CD8-positive, alpha-beta memory T cell (primary cell): Measurements from ENCODE around the gene PLSCR2. TPM values are rescaled to one million over a fixed set of nuclear protein-coding genes. Genes with fewer than 3 reads are reported as not detected.
"Not testable (repeated sequence)": the region's sequence is repeated elsewhere in the genome, so short reads cannot be mapped to it uniquely, and the experiment has no call there.

Experiments used
- CTCF ChIA-PET: fragments of 350-600 bp; sonication (Branson Sonifier 250); formaldehyde crosslinking; loops from one replicate; lab custom pipeline; 2021; ENCODE audit warnings: antibody characterized with exemption; lab: Charles Lee
- POLR2A ChIA-PET: fragments of 350-600 bp; sonication (Branson Sonifier 250); formaldehyde crosslinking; loops from one replicate; lab custom pipeline; 2021; ENCODE audit warnings: antibody characterized with exemption; lab: Charles Lee
- DNase-seq, 5 donors: peaks; one replicate each; pipeline versions ENCODE4 v3.0.0 to v3.0.0-alpha.2; 2020 to 2022; ENCODE audit warnings: mixed read lengths in 1 of 5
- H3K27ac ChIP-seq: one replicate; pipeline ENCODE4 v1.7.0; 2013; ENCODE audit warnings: low read depth, mild to moderate bottlenecking, low read length, moderate library complexity
- H3K27me3 ChIP-seq: 2 replicates; pipeline ENCODE4 v1.7.0; 2013; ENCODE audit warnings: low read length, mild to moderate bottlenecking; ENCODE audit not compliant: insufficient read depth, poor library complexity, severe bottlenecking
- H3K36me3 ChIP-seq: 2 replicates; pipeline ENCODE4 v1.7.0; 2013; ENCODE audit warnings: mild to moderate bottlenecking, low read length, moderate library complexity; ENCODE audit not compliant: insufficient read depth
- H3K4me1 ChIP-seq: 2 replicates; pipeline ENCODE4 v1.7.0; 2013; ENCODE audit warnings: mild to moderate bottlenecking, low read length, moderate library complexity; ENCODE audit not compliant: insufficient read depth
- H3K4me3 ChIP-seq: 2 replicates; pipeline ENCODE4 v1.7.0; 2013; ENCODE audit warnings: mild to moderate bottlenecking, low read length
- H3K9me3 ChIP-seq: 2 replicates; pipeline ENCODE4 v1.7.0; 2013; ENCODE audit warnings: mild to moderate bottlenecking, low read length
- H3K27ac Mint-ChIP-seq, 8 donors: one replicate each; pipeline ENCODE4 v1.8.0; 2020 to 2021; ENCODE audit warnings: mixed read lengths in 8 of 8, mild to moderate bottlenecking in 6 of 8, inconsistent platforms in 3 of 8, moderate library complexity in 3 of 8
- H3K27me3 Mint-ChIP-seq, 2 donors: one replicate each; pipeline ENCODE4 v1.8.0; 2020 to 2021; ENCODE audit warnings: mixed read lengths in 2 of 2, mild to moderate bottlenecking in 1 of 2, moderate library complexity in 1 of 2
- H3K36me3 Mint-ChIP-seq, 3 donors: one replicate each; pipeline ENCODE4 v1.8.0; 2020 to 2021; ENCODE audit warnings: mixed read lengths in 3 of 3, inconsistent platforms in 1 of 3, mild to moderate bottlenecking in 1 of 3
- H3K4me1 Mint-ChIP-seq, 3 donors: one replicate each; pipeline ENCODE4 v1.8.0; 2020 to 2021; ENCODE audit warnings: mixed read lengths in 3 of 3, inconsistent platforms in 1 of 3, mild to moderate bottlenecking in 1 of 3
- H3K4me3 Mint-ChIP-seq, 7 donors: one replicate each; pipeline ENCODE4 v1.8.0; 2020 to 2021; ENCODE audit warnings: mixed read lengths in 7 of 7, mild to moderate bottlenecking in 6 of 7, moderate library complexity in 4 of 7, inconsistent platforms in 2 of 7
- H3K9me3 Mint-ChIP-seq, 5 donors: one replicate each; pipeline ENCODE4 v1.8.0; 2020 to 2022; ENCODE audit warnings: mixed read lengths in 5 of 5, mild to moderate bottlenecking in 3 of 5, moderate library complexity in 2 of 5, inconsistent platforms in 1 of 5
- polyA plus RNA-seq: library from polyadenylated mRNA; unstranded; fragments of 300-500 nt; fragmentation: Illumina TruSeq; gene quantifications from one replicate; pipeline ENCODE4 v1.2.3, GENCODE V29; 2021
- total RNA-seq, 2 experiments: library from RNA; stranded (reverse); gene quantifications; one replicate each; pipeline ENCODE4 v1.2.3, GENCODE V29; 2021

PLSCR2 gene
- total and polyA plus RNA-seq, 3 experiments from 2014 or later = not detected

DNA sequence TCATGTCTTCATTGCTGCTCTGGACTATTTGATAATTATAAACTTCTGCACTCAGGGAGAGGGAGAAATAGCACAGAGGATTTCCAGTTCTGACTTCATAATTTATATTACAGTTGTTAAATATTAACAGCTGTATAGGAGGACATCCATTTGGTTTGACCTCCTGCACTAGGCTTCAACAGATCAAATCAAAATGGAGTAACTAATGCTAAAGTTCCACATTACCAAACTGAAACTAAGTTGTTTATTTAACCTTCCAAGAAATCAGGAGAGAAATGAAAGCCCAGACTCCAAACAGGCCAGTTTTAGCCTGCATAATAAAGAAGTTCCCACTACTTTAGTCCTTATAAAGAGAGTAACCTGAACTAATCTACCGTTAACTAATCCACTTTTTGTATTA lies 4.6 kb downstream of the PLSCR2 start:
- Histone ChIP-seq H3K27ac (no peak overlapping the region), H3K27me3 (no peaks in the 10 kb centered on the region), H3K4me3 (no peak overlapping the region), H3K36me3 (no peaks in the 10 kb centered on the region), H3K9me3 (no peaks in the 10 kb centered on the region), H3K4me1 (peaks cover under 1% of the 10 kb centered on the region)
- no peaks in the 10 kb centered on the region for H3K36me3 Mint-ChIP-seq
- peaks cover 4 to 18% (median 8%) of the 10 kb centered on the region in 3 donors for H3K4me1 Mint-ChIP-seq
- no peaks in the 10 kb centered on the region for H3K9me3 Mint-ChIP-seq
- H3K27me3 Mint-ChIP-seq = no peaks in the 10 kb centered on the region
- ChIA-PET POLR2A (no interaction called here), CTCF (no interaction called here)
- no peak overlapping the region for H3K27ac Mint-ChIP-seq
- DNase-seq = no peak
- no peak overlapping the region for H3K4me3 Mint-ChIP-seq

- DNase-seq = no peak
- Mint-ChIP-seq H3K36me3 (no peaks in the 10 kb centered on the region), H3K27ac (no peak overlapping the region), H3K27me3 (no peaks in the 10 kb centered on the region), H3K4me1 (peaks cover 4 to 17% (median 10%) of the 10 kb centered on the region in 3 donors), H3K9me3 (no peaks in the 10 kb centered on the region), H3K4me3 (no peak overlapping the region)
- POLR2A ChIA-PET = no interaction called here
- H3K27ac ChIP-seq = no peak overlapping the region
- no peak overlapping the region for H3K4me3 ChIP-seq
- no peaks in the 10 kb centered on the region for H3K36me3 ChIP-seq
- no peaks in the 10 kb centered on the region for H3K9me3 ChIP-seq
- CTCF ChIA-PET = no interaction called here
- no peaks in the 10 kb centered on the region for H3K4me1 ChIP-seq
- H3K27me3 ChIP-seq = no peaks in the 10 kb centered on the region
These were observed 5.3 kb downstream of the PLSCR2 start for GRCh38 chr3:146464005-146464595.

DNA sequence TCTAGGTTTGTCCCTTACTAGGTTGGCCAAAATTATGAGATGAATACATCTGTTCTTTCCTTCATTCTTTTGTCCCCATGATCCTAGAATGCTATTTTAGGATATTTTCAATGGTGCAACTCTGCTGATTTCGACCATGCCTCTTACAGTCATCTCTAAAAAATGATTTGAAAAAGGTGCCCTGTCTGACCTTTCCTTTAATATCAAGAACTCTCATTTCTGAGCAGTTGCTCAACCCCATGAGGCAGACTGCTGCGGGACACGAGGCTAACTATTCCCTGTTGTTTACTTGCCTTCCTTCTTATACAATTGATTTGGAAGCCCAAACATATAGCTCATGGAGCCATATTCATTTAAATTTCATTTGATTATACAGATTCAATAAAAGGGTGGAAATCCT lies 14.6 kb downstream of the PLSCR2 start:
- Mint-ChIP-seq H3K36me3 (no peaks in the 10 kb centered on the region), H3K4me1 (peaks cover 0 to 2% (median 1%) of the 10 kb centered on the region in 3 donors)

DNA sequence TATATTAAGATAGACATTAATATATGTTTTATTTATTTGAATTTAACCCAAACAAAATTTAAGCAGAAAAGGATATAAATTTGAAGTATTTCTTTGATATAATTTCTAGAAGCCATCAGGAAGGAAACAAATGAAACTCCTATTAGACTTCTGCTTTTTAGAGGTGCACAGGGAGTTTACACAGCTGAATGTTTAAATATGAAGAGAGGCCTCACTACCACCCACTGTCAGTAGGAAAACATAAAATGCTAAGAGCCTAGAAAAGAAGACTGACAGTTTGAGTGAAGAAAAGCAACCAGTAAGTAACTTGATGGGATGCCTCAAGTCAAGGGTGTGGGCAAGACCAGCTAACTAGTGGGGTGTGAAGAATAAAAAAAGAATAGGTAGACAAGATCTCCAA lies 19.7 kb downstream of the PLSCR2 start:
- no peak overlapping the region for H3K27ac Mint-ChIP-seq

More for the DNA sequence above, 14.6 kb downstream of the PLSCR2 start:
- no peak for DNase-seq
- Mint-ChIP-seq H3K4me3 (no peak overlapping the region), H3K9me3 (no peaks in the 10 kb centered on the region), H3K27me3 (peaks cover 0 to 2% of the 10 kb centered on the region in 2 donors), H3K27ac (no peak overlapping the region)
- Histone ChIP-seq H3K27ac (no peak overlapping the region), H3K4me1 (no peaks in the 10 kb centered on the region), H3K36me3 (no peaks in the 10 kb centered on the region), H3K27me3 (no peaks in the 10 kb centered on the region), H3K4me3 (no peak overlapping the region), H3K9me3 (no peaks in the 10 kb centered on the region)
- ChIA-PET POLR2A (no interaction called here), CTCF (no interaction called here)

GRCh38 chr3:146449076-146449475 lies 20.3 kb downstream of the PLSCR2 start:
- ChIA-PET POLR2A (no interaction called here), CTCF (no interaction called here)
- peaks cover 5 to 29% (median 20%) of the 10 kb centered on the region in 5 donors for H3K9me3 Mint-ChIP-seq
- Histone ChIP-seq H3K27me3 (no peaks in the 10 kb centered on the region), H3K9me3 (no peaks in the 10 kb centered on the region), H3K4me1 (no peaks in the 10 kb centered on the region), H3K4me3 (no peak overlapping the region), H3K36me3 (no peaks in the 10 kb centered on the region), H3K27ac (no peak overlapping the region)
- DNase-seq = no peak
- peaks cover 2 to 23% of the 10 kb centered on the region in 2 donors for H3K27me3 Mint-ChIP-seq
- H3K4me3 Mint-ChIP-seq = no peak overlapping the region
- no peaks in the 10 kb centered on the region for H3K4me1 Mint-ChIP-seq
- H3K27ac Mint-ChIP-seq = no peak overlapping the region
- H3K36me3 Mint-ChIP-seq = peaks cover 0 to 4% (median 4%) of the 10 kb centered on the region in 3 donors

More for the DNA sequence above, 19.7 kb downstream of the PLSCR2 start:
- no peak overlapping the region for H3K27ac ChIP-seq
- no peaks in the 10 kb centered on the region for H3K4me1 ChIP-seq
- H3K9me3 ChIP-seq = no peaks in the 10 kb centered on the region
- H3K36me3 ChIP-seq = no peaks in the 10 kb centered on the region
- Mint-ChIP-seq H3K4me1 (no peaks in the 10 kb centered on the region), H3K27me3 (peaks cover 2 to 18% of the 10 kb centered on the region in 2 donors), H3K36me3 (peaks cover 0 to 4% (median 4%) of the 10 kb centered on the region in 3 donors), H3K4me3 (no peak overlapping the region), H3K9me3 (peaks cover 2 to 29% (median 19%) of the 10 kb centered on the region in 5 donors)
- no peak overlapping the region for H3K4me3 ChIP-seq
- no peaks in the 10 kb centered on the region for H3K27me3 ChIP-seq
- DNase-seq = no peak
- CTCF ChIA-PET = no interaction called here
- POLR2A ChIA-PET = no interaction called here

GRCh38 chr3:146446026-146446425 lies 23.3 kb downstream of the PLSCR2 start:
- H3K4me3 ChIP-seq = no peak overlapping the region
- peaks cover 0 to 4% (median 4%) of the 10 kb centered on the region in 3 donors for H3K36me3 Mint-ChIP-seq
- peaks cover 5 to 29% (median 20%) of the 10 kb centered on the region in 5 donors for H3K9me3 Mint-ChIP-seq
- peaks cover 2 to 23% of the 10 kb centered on the region in 2 donors for H3K27me3 Mint-ChIP-seq
- ChIA-PET POLR2A (no interaction called here), CTCF (no interaction called here)
- H3K4me3 Mint-ChIP-seq = no peak overlapping the region
- no peaks in the 10 kb centered on the region for H3K36me3 ChIP-seq
- no peak for DNase-seq
- no peaks in the 10 kb centered on the region for H3K27me3 ChIP-seq
- H3K4me1 ChIP-seq = no peaks in the 10 kb centered on the region
- no peaks in the 10 kb centered on the region for H3K4me1 Mint-ChIP-seq
- no peak overlapping the region for H3K27ac Mint-ChIP-seq
- no peak overlapping the region for H3K27ac ChIP-seq
- H3K9me3 ChIP-seq = no peaks in the 10 kb centered on the region

DNA sequence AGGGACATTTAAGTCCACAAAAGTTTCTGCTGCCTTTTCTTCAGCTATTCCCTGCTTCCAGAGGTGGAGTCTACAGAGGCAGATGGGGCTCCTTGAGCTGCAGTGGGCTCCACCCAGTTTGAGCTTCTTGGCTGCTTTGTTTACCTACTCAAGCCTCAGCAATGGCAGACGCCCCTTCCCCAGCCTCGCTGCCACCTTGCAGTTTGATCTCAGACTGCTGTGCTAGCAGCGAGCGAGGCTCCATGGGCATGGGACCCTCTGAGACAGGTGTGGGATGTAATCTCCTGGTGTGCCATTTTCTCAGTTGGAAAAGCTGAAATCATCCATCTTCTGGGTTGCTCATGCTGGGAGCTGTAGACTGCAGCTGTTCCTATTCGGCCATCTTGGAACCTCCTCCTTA lies 29.1 kb downstream of the PLSCR2 start:
- peaks cover under 1 to 21% of the 10 kb centered on the region in 2 donors for H3K27me3 Mint-ChIP-seq
- CTCF ChIA-PET, H3K36me3 ChIP-seq, H3K4me1 ChIP-seq, DNase-seq, H3K27me3 ChIP-seq, H3K4me3 ChIP-seq, H3K27ac ChIP-seq, POLR2A ChIA-PET, H3K36me3 Mint-ChIP-seq, H3K4me3 Mint-ChIP-seq, H3K9me3 ChIP-seq, H3K4me1 Mint-ChIP-seq, H3K27ac Mint-ChIP-seq: not testable (repeated sequence)
- H3K9me3 Mint-ChIP-seq = peaks cover 5 to 19% (median 12%) of the 10 kb centered on the region in 5 donors

- Histone ChIP-seq H3K27ac (no peak overlapping the region), H3K4me1 (no peaks in the 10 kb centered on the region), H3K36me3 (no peaks in the 10 kb centered on the region), H3K27me3 (no peaks in the 10 kb centered on the region), H3K9me3 (no peaks in the 10 kb centered on the region), H3K4me3 (no peak overlapping the region)
- POLR2A ChIA-PET = no interaction called here
- Mint-ChIP-seq H3K4me3 (no peak overlapping the region), H3K27me3 (peaks cover 5 to 6% of the 10 kb centered on the region in 2 donors), H3K27ac (no peak overlapping the region), H3K36me3 (peaks cover 0 to 6% (median 0%) of the 10 kb centered on the region in 3 donors), H3K9me3 (peaks cover 0 to 22% (median 9%) of the 10 kb centered on the region in 5 donors), H3K4me1 (no peaks in the 10 kb centered on the region)
- no peak for DNase-seq
- CTCF ChIA-PET = no interaction called here
These were observed 37.3 kb downstream of the PLSCR2 start for GRCh38 chr3:146432066-146432465.
